ENCODE data around the gene ADARB1.

GRCh38 chr21:45225041-45225740 is 150.8 kb downstream of the ADARB1 start:
- no peak for TF ChIP-seq CTCF (IDR thresholded peaks at IDR 0.05)
- no peak for TF ChIP-seq POLR2A (IDR thresholded peaks at IDR 0.05)
